ENCODE results near the gene COL8A2.

Gene COL8A2

DNA sequence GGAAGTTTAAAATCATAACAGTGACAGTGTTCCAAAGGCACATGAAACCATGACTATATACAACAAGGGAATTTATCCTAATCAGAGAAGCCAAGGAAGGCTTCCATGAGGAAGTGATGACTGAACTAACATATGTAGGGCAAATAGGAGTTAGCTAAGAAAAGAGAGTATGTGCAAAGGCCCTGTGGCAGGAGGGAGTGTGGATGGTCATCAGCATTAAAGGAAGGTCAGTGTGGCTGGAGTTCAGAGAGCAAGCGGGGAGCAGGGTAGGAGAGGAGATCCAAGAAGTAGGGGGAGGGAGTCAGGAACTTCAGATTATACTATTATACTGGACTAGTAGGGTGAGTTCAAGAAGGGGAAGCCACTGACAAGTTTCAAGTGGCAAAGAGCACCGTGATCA lies 39.3 kb upstream of the COL8A2 start:
- H3K79me2 ChIP-seq (ENCODE audit: insufficient read depth, low read length): peaks cover 94% of the 10 kb centered on the region
- H3K4me1 ChIP-seq (ENCODE audit: insufficient read depth, low read length, poor library complexity, severe bottlenecking): peaks cover 24% of the 10 kb centered on the region
- TF ChIP-seq, protein P1, sequence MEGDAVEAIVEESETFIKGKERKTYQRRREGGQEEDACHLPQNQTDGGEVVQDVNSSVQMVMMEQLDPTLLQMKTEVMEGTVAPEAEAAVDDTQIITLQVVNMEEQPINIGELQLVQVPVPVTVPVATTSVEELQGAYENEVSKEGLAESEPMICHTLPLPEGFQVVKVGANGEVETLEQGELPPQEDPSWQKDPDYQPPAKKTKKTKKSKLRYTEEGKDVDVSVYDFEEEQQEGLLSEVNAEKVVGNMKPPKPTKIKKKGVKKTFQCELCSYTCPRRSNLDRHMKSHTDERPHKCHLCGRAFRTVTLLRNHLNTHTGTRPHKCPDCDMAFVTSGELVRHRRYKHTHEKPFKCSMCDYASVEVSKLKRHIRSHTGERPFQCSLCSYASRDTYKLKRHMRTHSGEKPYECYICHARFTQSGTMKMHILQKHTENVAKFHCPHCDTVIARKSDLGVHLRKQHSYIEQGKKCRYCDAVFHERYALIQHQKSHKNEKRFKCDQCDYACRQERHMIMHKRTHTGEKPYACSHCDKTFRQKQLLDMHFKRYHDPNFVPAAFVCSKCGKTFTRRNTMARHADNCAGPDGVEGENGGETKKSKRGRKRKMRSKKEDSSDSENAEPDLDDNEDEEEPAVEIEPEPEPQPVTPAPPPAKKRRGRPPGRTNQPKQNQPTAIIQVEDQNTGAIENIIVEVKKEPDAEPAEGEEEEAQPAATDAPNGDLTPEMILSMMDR (conservative IDR thresholded peaks at IDR 0.05; ENCODE audit: low read length): no peak
- no peaks in the 10 kb centered on the region for H3F3A ChIP-seq (ENCODE audit: low read depth)
- peaks cover 6% of the 10 kb centered on the region; the same call in 1 of the 2 replicates for H3K36me3 ChIP-seq (ENCODE audit: insufficient read depth, low read length)
- no peaks in the 10 kb centered on the region for H3K9me2 ChIP-seq (replicated peaks; ENCODE audit: low read depth, low read length)
- H3K9ac ChIP-seq (ENCODE audit: low read depth, low read length, poor library complexity, severe bottlenecking): no peak overlapping the region
- H3K27me3 ChIP-seq (ENCODE audit: insufficient read depth, low read length, poor library complexity, severe bottlenecking): no peaks in the 10 kb centered on the region
- no peak overlapping the region for H3K4me3 ChIP-seq (ENCODE audit: low read length, poor library complexity, severe bottlenecking)
- peaks cover 57% of the 10 kb centered on the region for H4K20me1 ChIP-seq (ENCODE audit: insufficient read depth, low read length, poor library complexity, severe bottlenecking)
- H2AFZ ChIP-seq (ENCODE audit: low read length): no peak overlapping the region
- H3K4me2 ChIP-seq (ENCODE audit: low read depth, low read length, poor library complexity, severe bottlenecking): no peak overlapping the region
- no peaks in the 10 kb centered on the region for H3K9me3 ChIP-seq (ENCODE audit: insufficient read depth, low read depth, low read length)

DNA sequence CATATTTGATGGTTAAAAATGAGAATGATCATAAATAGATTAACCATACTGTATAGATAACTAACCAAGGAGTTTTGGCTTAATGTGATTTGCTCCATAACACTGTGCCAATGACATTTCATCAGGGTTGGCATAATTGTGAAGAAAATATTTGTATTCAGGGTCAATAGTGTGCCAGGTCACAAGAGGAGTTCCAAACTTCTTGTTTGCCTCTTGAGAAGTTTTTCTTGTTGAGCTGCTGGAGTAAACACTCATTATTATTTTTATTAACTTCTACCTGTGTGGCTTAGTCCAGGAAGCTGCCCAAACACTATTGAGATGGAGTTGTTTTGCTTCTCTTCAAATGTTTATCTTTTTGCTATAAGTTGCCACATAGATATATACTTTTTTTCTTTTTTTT lies 38.4 kb upstream of the COL8A2 start:
- H3F3A ChIP-seq (ENCODE audit: low read depth): no peaks in the 10 kb centered on the region
- H3K4me1 ChIP-seq (ENCODE audit: insufficient read depth, low read length, poor library complexity, severe bottlenecking): peaks cover 30% of the 10 kb centered on the region
- H3K4me3 ChIP-seq (ENCODE audit: low read length, poor library complexity, severe bottlenecking): no peak overlapping the region
- peaks cover 98% of the 10 kb centered on the region for H3K79me2 ChIP-seq (ENCODE audit: insufficient read depth, low read length)
- peaks cover 61% of the 10 kb centered on the region for H4K20me1 ChIP-seq (ENCODE audit: insufficient read depth, low read length, poor library complexity, severe bottlenecking)
- no peak overlapping the region for H2AFZ ChIP-seq (ENCODE audit: low read length)
- no peak overlapping the region for H3K4me2 ChIP-seq (ENCODE audit: low read depth, low read length, poor library complexity, severe bottlenecking)
- TF ChIP-seq, protein P1 (conservative IDR thresholded peaks at IDR 0.05; ENCODE audit: low read length): no peak
- no peak for TF ChIP-seq EZH2phosphoT487 (IDR thresholded peaks at IDR 0.05; ENCODE audit: borderline replicate concordance)
- no peaks in the 10 kb centered on the region for H3K9me3 ChIP-seq (ENCODE audit: insufficient read depth, low read depth, low read length)
- no peaks in the 10 kb centered on the region for H3K27me3 ChIP-seq (ENCODE audit: insufficient read depth, low read length, poor library complexity, severe bottlenecking)
- no peak overlapping the region for H3K9ac ChIP-seq (ENCODE audit: low read depth, low read length, poor library complexity, severe bottlenecking)
- H3K9me2 ChIP-seq (replicated peaks; ENCODE audit: low read depth, low read length): no peaks in the 10 kb centered on the region
- H3K36me3 ChIP-seq (ENCODE audit: insufficient read depth, low read length): peaks cover 6% of the 10 kb centered on the region; the same call in 1 of the 2 replicates

DNA sequence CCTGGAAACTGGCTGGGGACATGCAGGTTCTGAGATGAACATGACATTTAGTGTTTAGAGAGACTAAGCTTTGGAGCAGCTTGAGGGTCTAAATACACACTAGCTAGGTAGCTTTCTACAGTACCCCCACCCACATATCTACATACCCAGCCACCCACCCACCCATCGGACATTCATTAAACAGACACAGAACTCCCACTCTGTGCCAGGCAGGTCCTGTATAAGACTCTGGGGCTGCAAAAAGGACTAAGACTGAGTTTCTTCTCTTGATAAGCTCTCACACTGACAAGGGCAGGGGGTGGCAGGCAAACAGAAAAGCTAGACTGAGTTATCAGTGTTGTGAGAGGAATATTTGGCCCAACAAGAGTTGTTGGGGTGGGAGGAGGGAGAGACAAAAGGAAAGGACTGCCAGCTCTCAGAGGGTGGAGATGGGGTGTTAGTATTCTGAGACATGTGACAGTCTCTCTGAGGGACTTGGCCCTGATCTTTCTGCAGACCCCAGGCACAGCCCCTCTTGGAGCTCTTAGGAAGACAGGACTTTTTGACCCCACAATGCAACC lies 37.7 kb upstream of the COL8A2 start:
- H3K27me3 ChIP-seq (ENCODE audit: insufficient read depth, low read length, poor library complexity, severe bottlenecking): no peaks in the 10 kb centered on the region
- TF ChIP-seq EZH2phosphoT487 (IDR thresholded peaks at IDR 0.05; ENCODE audit: borderline replicate concordance): no peak
- TF ChIP-seq, protein P1 (conservative IDR thresholded peaks at IDR 0.05; ENCODE audit: low read length): no peak
- H3F3A ChIP-seq (ENCODE audit: low read depth): no peaks in the 10 kb centered on the region
- no peak overlapping the region for H2AFZ ChIP-seq (ENCODE audit: low read length)
- H3K9me2 ChIP-seq (replicated peaks; ENCODE audit: low read depth, low read length): no peaks in the 10 kb centered on the region
- peak overlapping the region; percentile 86 for H3K9ac ChIP-seq (ENCODE audit: low read depth, low read length, poor library complexity, severe bottlenecking)
- H3K4me1 ChIP-seq (ENCODE audit: insufficient read depth, low read length, poor library complexity, severe bottlenecking): peaks cover 37% of the 10 kb centered on the region
- H3K36me3 ChIP-seq (ENCODE audit: insufficient read depth, low read length): peaks cover 6% of the 10 kb centered on the region; the same call in 1 of the 2 replicates
- peaks cover 68% of the 10 kb centered on the region for H4K20me1 ChIP-seq (ENCODE audit: insufficient read depth, low read length, poor library complexity, severe bottlenecking)
- peaks cover 98% of the 10 kb centered on the region for H3K79me2 ChIP-seq (ENCODE audit: insufficient read depth, low read length)
- no peak overlapping the region for H3K4me3 ChIP-seq (ENCODE audit: low read length, poor library complexity, severe bottlenecking)
- no peaks in the 10 kb centered on the region for H3K9me3 ChIP-seq (ENCODE audit: insufficient read depth, low read depth, low read length)
- peak overlapping the region; percentile 97 for H3K4me2 ChIP-seq (ENCODE audit: low read depth, low read length, poor library complexity, severe bottlenecking)
